HL-60 (cell line): ENCODE results near the gene ANKRD39.

ENCODE experiments used
- CTCF ChIP-seq: IDR thresholded peaks from one replicate; pipeline ENCODE4 v1.5.1; 2011; ENCODE audit warnings: low read length, control low read depth, inconsistent platforms; ENCODE audit not compliant: insufficient read depth
- POLR2AphosphoS5 ChIP-seq: IDR thresholded peaks from 2 replicates; pipeline ENCODE4 v1.6.1; 2012; ENCODE audit warnings: low read depth

GRCh38 chr2:96895746-96896651, 38.2 kb upstream of the ANKRD39 start:
- TF ChIP-seq CTCF (no peak), POLR2AphosphoS5 (no peak)
